ENCODE data around the gene NME3. TPM values are rescaled to one million over a fixed set of nuclear protein-coding genes. Genes with fewer than 3 reads are reported as not detected.

Gene NME3
- polyA plus RNA-seq (2013, experiment 1 of 2): 44.1 TPM
- polyA plus RNA-seq (2013, experiment 2 of 2): 38.9 TPM

DNA sequence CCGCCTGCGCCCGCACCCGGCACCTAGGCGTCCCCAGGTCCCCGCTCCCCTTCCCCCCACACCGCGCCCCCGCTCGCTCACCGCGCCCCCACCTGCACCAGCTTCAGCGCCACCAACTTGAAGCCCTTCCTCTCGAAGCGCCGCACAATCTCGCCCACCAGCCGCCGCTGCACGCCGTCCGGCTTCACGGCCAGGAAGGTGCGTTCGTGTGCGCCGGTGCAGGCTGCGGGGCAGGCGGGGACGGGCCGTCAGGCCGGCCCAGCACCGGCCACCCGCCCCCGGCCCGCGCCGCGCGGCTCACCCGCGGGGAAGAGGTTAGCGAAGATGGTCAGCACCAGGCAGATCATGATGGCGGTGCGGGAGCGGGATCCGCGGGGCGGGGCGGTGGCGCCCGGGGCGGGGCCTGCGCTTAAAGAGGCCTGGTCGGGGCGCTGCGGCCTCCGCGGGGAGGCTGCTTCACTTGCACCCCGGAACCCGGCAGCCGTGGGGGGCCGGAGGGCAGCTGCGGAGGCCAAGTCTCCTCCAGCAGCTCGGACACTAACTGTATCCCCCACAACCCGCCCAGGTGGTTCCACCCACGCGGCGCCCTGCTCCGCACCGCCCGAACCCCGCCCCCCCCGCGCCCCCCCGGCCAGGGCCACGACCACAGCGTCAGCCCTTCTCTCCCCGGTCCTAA, at the start of gene NME3:
NME3 (minus strand) TSS at position 356 of the 676 bp plus-strand sequence; CDS start at position 347, 9 bp downstream.
- Histone ChIP-seq H3K9ac (ENCODE audit: low read depth, low read length) (peak within 1 kb of the TSS; percentile 98), H3K36me3 (ENCODE audit: insufficient read depth, low read length) (peaks cover 33% of the 10 kb centered on the region), H3K9me3 (ENCODE audit: insufficient read depth, low read depth, low read length) (no peaks in the 10 kb centered on the region), H3K27ac (ENCODE audit: low read depth, low read length) (peak within 1 kb of the TSS; percentile 86), H3K4me1 (ENCODE audit: insufficient read depth, low read length) (no peaks in the 10 kb centered on the region; the same call in 1 of the 2 replicates), H3K27me3 (ENCODE audit: insufficient read depth, low read length) (no peaks in the 10 kb centered on the region), H3K4me3 (ENCODE audit: low read length) (peak within 1 kb of the TSS; percentile 93)
- under 1% methylated on average over 75 of the region's 79 CpGs for WGBS

DNA sequence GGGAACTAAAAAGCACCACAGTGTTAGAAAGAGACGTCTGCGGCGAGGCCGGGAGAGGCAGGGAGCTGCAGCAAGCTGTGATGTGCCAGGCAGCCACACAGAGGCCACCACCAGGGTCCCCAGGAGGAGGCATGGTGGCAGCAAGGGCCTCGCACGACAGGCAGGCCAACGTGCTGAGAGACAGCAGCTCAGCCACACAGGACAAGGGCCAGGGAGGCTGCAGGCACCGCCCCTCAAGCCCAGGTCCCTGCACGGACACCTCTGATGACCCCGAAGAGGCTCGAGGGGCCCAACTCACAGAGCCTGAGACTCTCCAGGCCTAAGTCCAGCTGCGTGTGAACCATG, 49.6 kb upstream of the NME3 start:
- Histone ChIP-seq H3K9me3 (ENCODE audit: insufficient read depth, low read depth, low read length) (no peaks in the 10 kb centered on the region), H3K9ac (ENCODE audit: low read depth, low read length) (no peak overlapping the region), H3K36me3 (ENCODE audit: insufficient read depth, low read length) (0 out of 2 replicates have a peak, but pooled peaks cover 7% of the 10 kb centered on the region), H3K27me3 (ENCODE audit: insufficient read depth, low read length) (peaks cover 3% of the 10 kb centered on the region; the same call in 1 of the 2 replicates), H3K27ac (ENCODE audit: low read depth, low read length) (no peak overlapping the region), H3K4me3 (ENCODE audit: low read length) (no peak overlapping the region), H3K4me1 (ENCODE audit: insufficient read depth, low read length) (no peaks in the 10 kb centered on the region)
- 95% methylated on average over 12 of the region's 12 CpGs for WGBS

DNA sequence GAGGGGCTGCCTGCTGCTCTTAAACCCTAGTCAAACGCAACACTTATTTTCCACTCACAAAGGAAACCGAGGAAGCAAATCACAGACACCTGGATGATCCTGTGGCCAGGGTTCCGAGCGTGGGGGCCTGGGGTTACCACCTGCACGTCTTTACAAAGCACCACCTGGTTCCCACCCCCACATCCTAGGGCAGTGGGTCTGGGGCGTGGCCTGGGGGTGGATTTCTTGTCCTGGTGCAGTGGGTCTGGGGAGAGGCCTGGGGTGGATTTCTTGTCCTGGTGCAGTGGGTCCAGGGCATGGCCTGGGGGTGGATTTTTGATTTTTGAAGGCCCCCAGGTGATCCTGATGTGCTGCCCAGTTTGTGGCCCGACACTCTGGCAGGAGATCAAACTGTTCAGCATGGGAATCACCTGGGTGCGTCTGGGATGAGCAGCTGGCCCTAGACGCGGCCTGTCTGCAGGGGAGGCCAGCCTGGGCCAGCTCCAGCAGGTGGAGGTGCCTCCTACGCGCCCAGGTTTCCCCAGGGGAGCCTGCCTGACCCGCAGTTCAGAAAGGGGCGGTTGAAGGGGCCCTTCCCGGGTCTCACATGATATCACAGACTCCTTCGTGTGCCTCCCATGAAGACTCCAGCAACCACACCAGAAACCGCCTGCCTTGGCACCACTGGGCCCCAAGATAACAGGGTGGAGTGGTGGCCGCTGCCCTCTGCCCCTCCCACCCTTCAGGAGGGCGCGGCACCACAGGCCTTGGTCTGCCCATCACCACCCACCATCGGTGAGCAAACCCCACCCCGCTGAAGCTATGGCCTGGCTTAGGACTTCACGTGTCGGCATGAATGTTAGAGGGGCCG, 49.0 kb upstream of the NME3 start:
- Histone ChIP-seq H3K4me1 (ENCODE audit: insufficient read depth, low read length) (no peaks in the 10 kb centered on the region), H3K27me3 (ENCODE audit: insufficient read depth, low read length) (peaks cover under 1% of the 10 kb centered on the region; the same call in 1 of the 2 replicates), H3K36me3 (ENCODE audit: insufficient read depth, low read length) (peaks cover 10% of the 10 kb centered on the region; the same call in 1 of the 2 replicates), H3K4me3 (ENCODE audit: low read length) (no peak overlapping the region), H3K9me3 (ENCODE audit: insufficient read depth, low read depth, low read length) (no peaks in the 10 kb centered on the region), H3K27ac (ENCODE audit: low read depth, low read length) (no peak overlapping the region), H3K9ac (ENCODE audit: low read depth, low read length) (no peak overlapping the region)
- 95% methylated on average over 25 of the region's 25 CpGs for WGBS

DNA sequence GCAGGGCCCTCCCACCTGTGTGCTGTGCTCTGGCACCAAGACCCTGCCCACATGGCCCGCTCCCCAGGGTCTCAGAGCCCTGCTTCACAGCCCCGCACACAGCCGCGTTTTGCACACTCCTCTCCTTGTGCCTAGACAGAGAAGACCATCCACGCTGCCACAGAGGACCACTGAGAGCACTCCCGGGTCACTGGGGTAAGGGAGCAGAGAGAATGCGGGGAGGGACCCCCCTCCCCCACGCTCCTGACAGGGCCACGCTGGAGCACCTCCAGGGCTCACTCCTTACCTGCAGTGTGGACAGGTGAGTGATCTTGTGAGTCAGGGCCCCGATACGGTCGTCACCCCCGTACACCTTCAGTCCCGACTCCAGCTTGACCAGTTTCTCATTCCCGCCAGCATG, 48.3 kb upstream of the NME3 start:
- Histone ChIP-seq H3K27me3 (ENCODE audit: insufficient read depth, low read length) (no peaks in the 10 kb centered on the region), H3K9ac (ENCODE audit: low read depth, low read length) (no peak overlapping the region), H3K36me3 (ENCODE audit: insufficient read depth, low read length) (peaks cover 10% of the 10 kb centered on the region; the same call in 1 of the 2 replicates), H3K9me3 (ENCODE audit: insufficient read depth, low read depth, low read length) (no peaks in the 10 kb centered on the region), H3K4me1 (ENCODE audit: insufficient read depth, low read length) (no peaks in the 10 kb centered on the region), H3K4me3 (ENCODE audit: low read length) (no peak overlapping the region), H3K27ac (ENCODE audit: low read depth, low read length) (no peak overlapping the region)
- 94% methylated on average over 15 of the region's 15 CpGs for WGBS

DNA sequence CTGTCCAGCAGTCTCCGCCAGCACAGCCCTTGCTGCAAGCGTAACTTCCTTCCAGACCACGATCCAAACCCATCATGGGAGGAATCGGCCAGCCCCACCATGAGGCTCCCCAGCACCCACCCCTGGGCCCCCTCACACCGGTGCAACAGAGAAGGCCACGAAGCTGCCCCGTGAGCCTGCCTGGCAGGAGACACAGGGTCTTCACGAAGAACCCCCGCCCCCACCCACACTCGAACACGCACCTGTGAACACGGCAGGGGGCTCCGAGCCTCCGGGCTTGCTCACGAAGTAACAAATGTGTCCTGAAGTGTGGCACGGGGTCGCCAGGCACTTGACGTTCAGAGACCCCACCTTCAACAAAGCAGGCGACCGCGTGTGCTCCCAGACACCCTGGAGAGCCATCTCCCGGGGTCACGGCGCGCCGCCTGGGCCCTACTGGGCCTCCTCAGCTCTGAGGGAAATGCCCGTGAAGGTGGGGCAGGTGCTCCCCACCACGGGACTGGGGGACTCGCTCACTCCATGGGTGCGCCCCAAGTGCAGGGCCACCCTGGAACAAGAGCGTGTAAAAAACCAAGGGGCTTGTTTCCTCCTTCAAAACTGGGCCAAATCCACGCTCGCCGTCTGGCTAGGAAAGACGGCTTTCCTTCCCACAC, 47.7 kb upstream of the NME3 start:
- no peak overlapping the region for H3K27ac ChIP-seq (ENCODE audit: low read depth, low read length)
- H3K4me3 ChIP-seq (ENCODE audit: low read length): no peak overlapping the region
- H3K36me3 ChIP-seq (ENCODE audit: insufficient read depth, low read length): peaks cover 10% of the 10 kb centered on the region; the same call in 1 of the 2 replicates
- H3K9ac ChIP-seq (ENCODE audit: low read depth, low read length): no peak overlapping the region
- H3K4me1 ChIP-seq (ENCODE audit: insufficient read depth, low read length): no peaks in the 10 kb centered on the region
- H3K9me3 ChIP-seq (ENCODE audit: insufficient read depth, low read depth, low read length): no peaks in the 10 kb centered on the region
- H3K27me3 ChIP-seq (ENCODE audit: insufficient read depth, low read length): no peaks in the 10 kb centered on the region
- 95% methylated on average over 35 of the region's 35 CpGs for WGBS

DNA sequence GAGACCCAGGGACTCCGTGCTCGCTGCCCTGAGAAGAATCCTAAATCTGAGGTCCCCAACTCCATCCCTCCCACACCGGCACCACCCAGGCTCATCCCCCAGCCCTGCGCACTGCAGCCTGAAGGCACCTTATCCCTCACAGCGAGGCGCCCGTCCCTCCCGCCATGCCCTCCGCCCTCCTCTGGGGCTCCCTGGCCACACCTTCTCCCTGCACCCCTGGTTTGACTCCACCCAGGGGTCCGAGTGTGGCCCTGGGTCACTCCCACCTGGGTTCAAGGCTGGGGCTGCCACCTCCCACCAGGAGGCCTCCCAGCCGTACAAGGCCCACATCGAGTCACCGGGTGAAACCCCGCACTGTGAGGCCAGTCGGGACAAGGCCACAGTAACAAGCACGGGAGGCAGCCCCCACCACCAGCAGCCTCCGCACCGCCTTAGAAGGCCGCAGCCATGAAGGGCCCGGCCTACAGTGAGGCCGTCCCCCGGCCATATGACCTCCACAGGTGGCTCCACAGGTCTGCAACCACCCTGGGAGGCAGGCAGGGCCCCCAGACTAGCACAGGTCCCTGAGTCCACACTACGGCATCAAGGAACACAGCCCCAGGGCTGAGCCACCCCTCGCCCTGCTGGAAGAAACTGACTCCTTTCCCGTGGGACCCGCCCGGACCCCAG, 47.0 kb upstream of the NME3 start:
- Histone ChIP-seq H3K27ac (ENCODE audit: low read depth, low read length) (no peak overlapping the region), H3K9me3 (ENCODE audit: insufficient read depth, low read depth, low read length) (no peaks in the 10 kb centered on the region), H3K4me1 (ENCODE audit: insufficient read depth, low read length) (no peaks in the 10 kb centered on the region), H3K9ac (ENCODE audit: low read depth, low read length) (no peak overlapping the region), H3K27me3 (ENCODE audit: insufficient read depth, low read length) (no peaks in the 10 kb centered on the region), H3K4me3 (ENCODE audit: low read length) (no peak overlapping the region), H3K36me3 (ENCODE audit: insufficient read depth, low read length) (peaks cover 10% of the 10 kb centered on the region; the same call in 1 of the 2 replicates)
- WGBS: 95% methylated on average over 27 of the region's 27 CpGs

DNA sequence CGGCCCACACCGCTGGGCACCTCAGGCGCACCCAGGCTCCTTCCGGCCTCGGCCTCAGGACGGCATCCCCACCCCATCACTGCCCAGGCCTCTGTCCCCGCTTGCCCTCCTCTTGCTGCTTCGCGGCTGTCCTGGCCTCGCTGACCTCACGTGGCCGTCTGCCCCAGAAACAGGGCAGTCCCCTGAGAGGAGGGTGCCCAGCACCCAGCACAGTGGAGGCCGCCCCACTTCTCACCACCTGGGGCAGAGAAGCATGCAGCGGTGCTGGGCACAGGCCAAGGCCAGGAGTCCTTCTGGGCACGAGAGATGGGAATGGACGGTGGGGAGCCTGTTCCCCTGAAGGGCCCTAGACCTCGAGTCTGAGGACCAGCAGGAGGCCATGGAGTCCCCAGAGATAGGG, 46.4 kb upstream of the NME3 start:
- Histone ChIP-seq H3K4me3 (ENCODE audit: low read length) (no peak overlapping the region), H3K27ac (ENCODE audit: low read depth, low read length) (no peak overlapping the region), H3K36me3 (ENCODE audit: insufficient read depth, low read length) (peaks cover 10% of the 10 kb centered on the region; the same call in 1 of the 2 replicates), H3K9ac (ENCODE audit: low read depth, low read length) (no peak overlapping the region), H3K27me3 (ENCODE audit: insufficient read depth, low read length) (no peaks in the 10 kb centered on the region), H3K4me1 (ENCODE audit: insufficient read depth, low read length) (no peaks in the 10 kb centered on the region), H3K9me3 (ENCODE audit: insufficient read depth, low read depth, low read length) (no peaks in the 10 kb centered on the region)
- WGBS: 94% methylated on average over 17 of the region's 17 CpGs

DNA sequence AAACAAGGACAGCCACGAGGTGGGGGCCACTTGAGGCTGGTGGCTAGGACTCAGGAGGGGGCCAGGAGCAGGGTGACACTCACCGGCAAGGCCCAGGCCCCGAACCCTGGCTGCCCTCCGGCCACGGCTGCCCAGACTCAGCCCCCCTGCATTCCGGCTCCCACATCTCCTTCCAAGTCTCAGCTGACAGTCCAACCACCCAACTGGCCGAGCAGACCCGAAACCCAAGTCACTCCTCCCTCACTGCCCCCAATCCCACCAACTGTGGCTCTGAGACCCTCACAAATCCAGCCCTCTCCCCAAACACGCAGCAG, 45.9 kb upstream of the NME3 start:
- Histone ChIP-seq H3K27ac (ENCODE audit: low read depth, low read length) (no peak overlapping the region), H3K36me3 (ENCODE audit: insufficient read depth, low read length) (peaks cover 10% of the 10 kb centered on the region; the same call in 1 of the 2 replicates), H3K9me3 (ENCODE audit: insufficient read depth, low read depth, low read length) (no peaks in the 10 kb centered on the region), H3K4me1 (ENCODE audit: insufficient read depth, low read length) (no peaks in the 10 kb centered on the region), H3K27me3 (ENCODE audit: insufficient read depth, low read length) (no peaks in the 10 kb centered on the region), H3K4me3 (ENCODE audit: low read length) (no peak overlapping the region), H3K9ac (ENCODE audit: low read depth, low read length) (no peak overlapping the region)
- WGBS: 92% methylated on average over 9 of the region's 9 CpGs

DNA sequence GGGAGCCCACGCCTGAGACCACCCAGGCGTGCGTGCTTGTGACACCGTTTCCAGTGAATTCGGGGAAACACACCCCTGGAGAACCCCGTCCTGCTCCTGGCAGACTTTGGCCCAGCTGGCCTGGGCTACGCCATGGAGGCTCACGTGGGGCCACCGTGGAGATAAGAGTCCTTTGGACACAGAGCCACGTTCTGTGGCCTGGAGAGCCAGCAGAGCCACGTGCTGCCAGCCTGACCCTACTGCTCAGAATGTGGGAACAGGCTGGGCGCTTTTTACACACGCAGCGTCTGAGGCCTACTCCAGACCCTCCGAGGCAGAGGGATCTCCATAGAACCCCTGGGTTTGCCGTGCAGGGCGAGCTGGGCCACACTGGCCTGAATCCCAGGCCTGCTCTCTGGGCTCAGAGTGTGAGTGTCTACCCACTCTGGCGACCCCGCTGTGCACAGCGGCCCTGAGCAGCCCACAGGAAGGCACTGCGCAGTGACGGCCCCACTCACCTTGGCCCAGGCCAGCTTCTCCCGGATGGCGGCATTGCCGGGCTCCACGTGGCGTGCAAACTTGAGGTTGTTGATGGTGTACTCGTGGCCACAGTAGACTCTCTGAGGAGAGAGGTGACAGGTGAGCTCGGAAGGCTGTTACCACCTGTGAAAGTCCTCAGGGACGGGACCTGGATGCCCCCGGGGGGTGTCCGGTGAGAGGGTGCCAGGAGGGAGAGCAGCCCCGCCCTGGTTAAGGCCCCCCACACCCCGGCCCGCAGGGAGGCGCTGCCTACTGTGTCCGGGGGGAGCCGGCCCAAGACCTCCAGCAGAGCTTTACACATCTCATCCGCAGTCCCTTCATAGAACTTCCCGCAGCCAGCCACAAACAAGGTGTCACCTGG, 45.3 kb upstream of the NME3 start:
- H3K9me3 ChIP-seq (ENCODE audit: insufficient read depth, low read depth, low read length): no peaks in the 10 kb centered on the region
- H3K9ac ChIP-seq (ENCODE audit: low read depth, low read length): no peak overlapping the region
- WGBS: 95% methylated on average over 40 of the region's 40 CpGs

DNA sequence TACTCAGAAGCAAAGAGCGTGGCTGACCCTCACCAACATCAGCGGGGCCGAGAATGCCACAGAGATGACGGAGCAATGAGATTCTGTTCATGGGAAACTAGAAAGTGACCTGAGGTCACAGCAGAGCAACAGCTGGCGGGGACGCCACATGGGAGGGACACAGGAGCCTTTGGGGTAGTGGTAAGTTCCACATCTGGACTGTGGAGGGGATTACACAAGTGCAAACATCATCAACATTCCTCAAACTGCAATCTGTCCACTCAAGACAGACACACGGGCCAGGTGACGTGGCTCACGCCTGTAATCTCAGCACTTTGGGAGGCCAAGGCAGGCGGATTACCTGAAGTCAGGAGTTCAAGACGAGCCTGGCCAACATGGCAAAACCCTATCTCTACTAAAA, 44.1 kb upstream of the NME3 start:
- Histone ChIP-seq H3K9ac (ENCODE audit: low read depth, low read length) (no peak overlapping the region), H3K36me3 (ENCODE audit: insufficient read depth, low read length) (peaks cover 10% of the 10 kb centered on the region; the same call in 1 of the 2 replicates)

More for the DNA sequence above, 45.3 kb upstream of the NME3 start:
- Histone ChIP-seq H3K27me3 (ENCODE audit: insufficient read depth, low read length) (no peaks in the 10 kb centered on the region), H3K36me3 (ENCODE audit: insufficient read depth, low read length) (peaks cover 10% of the 10 kb centered on the region; the same call in 1 of the 2 replicates), H3K4me3 (ENCODE audit: low read length) (no peak overlapping the region), H3K27ac (ENCODE audit: low read depth, low read length) (no peak overlapping the region), H3K4me1 (ENCODE audit: insufficient read depth, low read length) (no peaks in the 10 kb centered on the region)

More for the DNA sequence above, 44.1 kb upstream of the NME3 start:
- Histone ChIP-seq H3K4me3 (ENCODE audit: low read length) (no peak overlapping the region), H3K27me3 (ENCODE audit: insufficient read depth, low read length) (no peaks in the 10 kb centered on the region), H3K27ac (ENCODE audit: low read depth, low read length) (no peak overlapping the region), H3K4me1 (ENCODE audit: insufficient read depth, low read length) (no peaks in the 10 kb centered on the region), H3K9me3 (ENCODE audit: insufficient read depth, low read depth, low read length) (no peaks in the 10 kb centered on the region)
- WGBS: 97% methylated on average over 11 of the region's 11 CpGs

All from HUES64 (cell line).